C1 segment of cervical spinal cord (tissue), 14 donors: ENCODE data around the gene COA1.
A peak's percentile ranks its signal among the peaks of the same experiment; 100 is the strongest.
"Not testable (repeated sequence)": the region's sequence is repeated elsewhere in the genome, so short reads cannot be mapped to it uniquely, and the experiment has no call there.

ENCODE experiments used
- DNase-seq, 14 donors: peaks; one replicate each; lab custom pipeline; 2025; lab: John Stamatoyannopoulos, UW

The COA1 gene

GRCh38 chr7:43729214-43729923, at the start of gene COA1:
Gene COA1 (minus strand): TSS chr7:43729523. CDS start chr7:43648614, 80,909 bp downstream.
- peak; percentile 20 to 89 (median 79) for DNase-seq

- DNase-seq = not testable (repeated sequence)
These were observed 49.1 kb upstream of the COA1 start for GRCh38 chr7:43778293-43779044.

- DNase-seq = not testable (repeated sequence)
These were observed 45.9 kb upstream of the COA1 start for GRCh38 chr7:43775255-43775654.

- DNase-seq = not testable (repeated sequence)
These were observed 43.9 kb upstream of the COA1 start for GRCh38 chr7:43773268-43773667.

GRCh38 chr7:43771573-43771972, 42.2 kb upstream of the COA1 start:
- no peak for DNase-seq

- no peak for DNase-seq
These were observed 41.8 kb upstream of the COA1 start for GRCh38 chr7:43771128-43771527.

GRCh38 chr7:43769791-43770465, 40.6 kb upstream of the COA1 start:
- DNase-seq = no peak

GRCh38 chr7:43769281-43769680, 40.0 kb upstream of the COA1 start:
- no peak for DNase-seq

- no peak for DNase-seq
These were observed 39.6 kb upstream of the COA1 start for GRCh38 chr7:43768887-43769272.

GRCh38 chr7:43768201-43768886, 39.0 kb upstream of the COA1 start:
- no peak for DNase-seq

GRCh38 chr7:43767311-43767710, 38.0 kb upstream of the COA1 start:
- DNase-seq = no peak

GRCh38 chr7:43766564-43766963, 37.2 kb upstream of the COA1 start:
- no peak for DNase-seq

GRCh38 chr7:43764807-43765491, 35.6 kb upstream of the COA1 start:
- no peak for DNase-seq

- DNase-seq = no peak
These were observed 34.9 kb upstream of the COA1 start for GRCh38 chr7:43764039-43764761.

GRCh38 chr7:43763183-43763582, 33.9 kb upstream of the COA1 start:
- no peak for DNase-seq

- no peak for DNase-seq
These were observed 32.8 kb upstream of the COA1 start for GRCh38 chr7:43761938-43762692.

GRCh38 chr7:43761382-43761781, 32.1 kb upstream of the COA1 start:
- DNase-seq = no peak

GRCh38 chr7:43760861-43761260, 31.5 kb upstream of the COA1 start:
- DNase-seq = no peak

GRCh38 chr7:43758822-43759683, 29.7 kb upstream of the COA1 start:
- DNase-seq = peak in 9 of 14 donors; percentile 24 to 61 (median 43)
